ENCODE data around the gene QPRT.

- TF ChIP-seq CTCF (IDR thresholded peaks at IDR 0.05): no peak
- TF ChIP-seq EZH2phosphoT487 (IDR thresholded peaks at IDR 0.05): no peak
- no peak for TF ChIP-seq EZH2 (IDR thresholded peaks at IDR 0.05)
These were observed 33.8 kb downstream of the QPRT start for GRCh38 chr16:29712809-29713208.
